ENCODE results near the gene CFAP161. TPM values are rescaled to one million over a fixed set of nuclear protein-coding genes. Genes with fewer than 3 reads are reported as not detected.

Gene CFAP161
- total and polyA plus RNA-seq, 9 of the 15 experiments (the other 6 are each of a cell fraction or from before 2014, with no cell fraction given), result 25.8 to 83.3 (median 75.6) TPM

DNA sequence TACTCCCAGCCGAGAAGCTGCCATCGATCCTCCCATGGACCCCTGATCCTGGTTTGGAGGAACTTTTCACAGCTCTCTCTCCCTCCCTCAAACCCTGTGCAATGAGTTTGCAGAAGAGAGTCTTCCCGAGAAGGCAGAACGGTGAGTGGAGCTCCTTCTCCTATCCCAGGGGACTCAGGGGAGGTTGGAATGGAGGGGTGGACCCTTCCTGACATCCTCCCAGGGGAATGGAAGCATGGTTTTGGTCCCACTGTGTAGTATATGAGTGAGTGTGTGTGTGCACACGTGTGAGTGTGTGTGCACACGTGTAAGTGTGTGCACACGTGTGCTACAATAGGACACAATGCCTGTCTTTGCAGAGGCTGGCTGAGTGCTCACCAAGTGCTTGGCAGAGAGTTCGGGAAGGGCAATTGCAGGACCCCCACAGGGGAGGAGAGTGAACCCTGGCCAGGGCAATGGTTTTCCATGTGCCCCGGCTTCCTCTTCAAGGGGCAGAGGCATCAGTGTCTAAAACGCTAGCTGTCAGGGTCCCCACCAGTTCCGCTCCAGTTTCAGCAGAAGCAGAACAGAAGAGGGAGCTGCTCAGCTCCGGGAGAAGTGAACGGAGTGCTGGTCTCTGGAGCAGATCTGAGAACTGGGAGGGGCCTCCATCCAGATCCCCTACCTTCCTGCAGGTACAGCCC is 48.8 kb downstream of the CFAP161 start:
- no peaks in the 10 kb centered on the region for H3K9me3 ChIP-seq (replicated peaks; ENCODE audit: control insufficient read depth, insufficient read depth, low read depth, low read length)
- H4K20me1 ChIP-seq (replicated peaks; ENCODE audit: control insufficient read depth, insufficient read depth, low read length), result no peaks in the 10 kb centered on the region
- ChIA-PET CTCF (ENCODE audit: low intra/inter-chr PET ratio) (no interaction called here), POLR2A (interaction anchor here (0.6 to 1.0 kb wide), 4 partner anchors 9 to 1765 kb away, joined by 3 to 7 read pairs (median 4); no protein-coding TSS in a partner anchor)
- no peaks in the 10 kb centered on the region for H3K9me1 ChIP-seq (ENCODE audit: control insufficient read depth, insufficient read depth, low read length)
- FAIRE-seq (no peak), DNase-seq (ENCODE audit: extremely low read depth in 1 of 4, low spot score in 3 of 4) (no peak), ATAC-seq (0 out of 3 replicates have a peak, but pooled peaks have one; percentile 22)
- no TSS peak for BruUV-seq (replicated peaks)
- no peak overlapping the region for H3K4me2 ChIP-seq (ENCODE audit: insufficient read depth, low read length)
- H3K36me3 ChIP-seq (ENCODE audit: control insufficient read depth, insufficient read depth, low read length), result no peaks in the 10 kb centered on the region
- no peaks in the 10 kb centered on the region; a peak in 1 of 5 replicates for H3K4me1 ChIP-seq (replicated peaks in 1 of 2; ENCODE audit: control insufficient read depth in 2 of 2, insufficient read depth in 2 of 2, low read length in 2 of 2)
- in situ Hi-C loops (cut with MboI), result no loop called here
- no peak for TF ChIP-seq HOXB6 (CRISPR knock-in tag; IDR thresholded peaks at IDR 0.05; ENCODE audit: borderline replicate concordance)
- TF ChIP-seq NR2C1 (IDR thresholded peaks at IDR 0.05), result no peak
- TF ChIP-seq NR2C1 (tag; IDR thresholded peaks at IDR 0.05), result no peak
- TF ChIP-seq, protein P1, sequence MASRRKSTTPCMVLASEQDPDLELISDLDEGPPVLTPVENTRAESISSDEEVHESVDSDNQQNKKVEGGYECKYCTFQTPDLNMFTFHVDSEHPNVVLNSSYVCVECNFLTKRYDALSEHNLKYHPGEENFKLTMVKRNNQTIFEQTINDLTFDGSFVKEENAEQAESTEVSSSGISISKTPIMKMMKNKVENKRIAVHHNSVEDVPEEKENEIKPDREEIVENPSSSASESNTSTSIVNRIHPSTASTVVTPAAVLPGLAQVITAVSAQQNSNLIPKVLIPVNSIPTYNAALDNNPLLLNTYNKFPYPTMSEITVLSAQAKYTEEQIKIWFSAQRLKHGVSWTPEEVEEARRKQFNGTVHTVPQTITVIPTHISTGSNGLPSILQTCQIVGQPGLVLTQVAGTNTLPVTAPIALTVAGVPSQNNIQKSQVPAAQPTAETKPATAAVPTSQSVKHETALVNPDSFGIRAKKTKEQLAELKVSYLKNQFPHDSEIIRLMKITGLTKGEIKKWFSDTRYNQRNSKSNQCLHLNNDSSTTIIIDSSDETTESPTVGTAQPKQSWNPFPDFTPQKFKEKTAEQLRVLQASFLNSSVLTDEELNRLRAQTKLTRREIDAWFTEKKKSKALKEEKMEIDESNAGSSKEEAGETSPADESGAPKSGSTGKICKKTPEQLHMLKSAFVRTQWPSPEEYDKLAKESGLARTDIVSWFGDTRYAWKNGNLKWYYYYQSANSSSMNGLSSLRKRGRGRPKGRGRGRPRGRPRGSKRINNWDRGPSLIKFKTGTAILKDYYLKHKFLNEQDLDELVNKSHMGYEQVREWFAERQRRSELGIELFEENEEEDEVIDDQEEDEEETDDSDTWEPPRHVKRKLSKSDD (conservative IDR thresholded peaks at IDR 0.05; ENCODE audit: low read length), result no peak
- TF ChIP-seq, protein P2, sequence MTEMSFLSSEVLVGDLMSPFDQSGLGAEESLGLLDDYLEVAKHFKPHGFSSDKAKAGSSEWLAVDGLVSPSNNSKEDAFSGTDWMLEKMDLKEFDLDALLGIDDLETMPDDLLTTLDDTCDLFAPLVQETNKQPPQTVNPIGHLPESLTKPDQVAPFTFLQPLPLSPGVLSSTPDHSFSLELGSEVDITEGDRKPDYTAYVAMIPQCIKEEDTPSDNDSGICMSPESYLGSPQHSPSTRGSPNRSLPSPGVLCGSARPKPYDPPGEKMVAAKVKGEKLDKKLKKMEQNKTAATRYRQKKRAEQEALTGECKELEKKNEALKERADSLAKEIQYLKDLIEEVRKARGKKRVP (CRISPR knock-in tag; IDR thresholded peaks at IDR 0.05), result no peak
- TF ChIP-seq, protein P3, sequence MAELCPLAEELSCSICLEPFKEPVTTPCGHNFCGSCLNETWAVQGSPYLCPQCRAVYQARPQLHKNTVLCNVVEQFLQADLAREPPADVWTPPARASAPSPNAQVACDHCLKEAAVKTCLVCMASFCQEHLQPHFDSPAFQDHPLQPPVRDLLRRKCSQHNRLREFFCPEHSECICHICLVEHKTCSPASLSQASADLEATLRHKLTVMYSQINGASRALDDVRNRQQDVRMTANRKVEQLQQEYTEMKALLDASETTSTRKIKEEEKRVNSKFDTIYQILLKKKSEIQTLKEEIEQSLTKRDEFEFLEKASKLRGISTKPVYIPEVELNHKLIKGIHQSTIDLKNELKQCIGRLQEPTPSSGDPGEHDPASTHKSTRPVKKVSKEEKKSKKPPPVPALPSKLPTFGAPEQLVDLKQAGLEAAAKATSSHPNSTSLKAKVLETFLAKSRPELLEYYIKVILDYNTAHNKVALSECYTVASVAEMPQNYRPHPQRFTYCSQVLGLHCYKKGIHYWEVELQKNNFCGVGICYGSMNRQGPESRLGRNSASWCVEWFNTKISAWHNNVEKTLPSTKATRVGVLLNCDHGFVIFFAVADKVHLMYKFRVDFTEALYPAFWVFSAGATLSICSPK (IDR thresholded peaks at IDR 0.05; ENCODE audit: borderline replicate concordance), result no peak
- no peak overlapping the region for H3K4me3 ChIP-seq
- H3K9ac ChIP-seq (ENCODE audit: insufficient read depth in 1 of 2, low read depth in 2 of 2, low read length in 2 of 2), result no peak overlapping the region
- H3K27ac ChIP-seq (ENCODE audit: extremely low read depth, low read depth, low read length), result no peak overlapping the region
- intact Hi-C loops (cut with micrococcal nuclease), result no loop called here
- WGBS (ENCODE audit: insufficient coverage, low coverage, missing lambda C conversion rate), result 40% methylated on average over 13 of the region's 13 CpGs
- H3K79me2 ChIP-seq (ENCODE audit: control insufficient read depth, insufficient read depth, low read length), result no peaks in the 10 kb centered on the region
- no peaks in the 10 kb centered on the region for H3K27me3 ChIP-seq (ENCODE audit: control insufficient read depth in 2 of 2, insufficient read depth in 2 of 2, low read length in 2 of 2)
- H2AFZ ChIP-seq (ENCODE audit: low read depth, low read length), result no peak overlapping the region
